HepG2 (cell line): ENCODE data around the gene BPIFB4. TPM values are rescaled to one million over a fixed set of nuclear protein-coding genes. Genes with fewer than 3 reads are reported as not detected.
A peak's percentile ranks its signal among the peaks of the same experiment; 100 is the strongest.

Experiments used
- ATAC-seq: fragments of 200-7000 bp; cut with Tn5 transposase; 3 replicates; pipeline ENCODE4 v1.9.1; 2020; ENCODE audit warnings: mild to moderate bottlenecking, moderate library complexity
- BruUV-seq: library from RNA; stranded (reverse); fragments of 400-500 nt; replicated peaks from 2 replicates; lab custom pipeline; 2021; lab: Mats Ljungman, UMichigan
- CTCF ChIA-PET: fragments of 300-600 bp; formaldehyde crosslinking; extraction: SDS; loops from one replicate; lab custom pipeline; 2021; ENCODE audit warnings: low total read pairs, inconsistent platforms, low intra/inter-chr PET ratio; lab: Yijun Ruan, JAX
- POLR2A ChIA-PET: fragments of 350-600 bp; sonication (Branson Sonifier 250); formaldehyde crosslinking; loops from one replicate; lab custom pipeline; 2020; ENCODE audit warnings: antibody characterized with exemption, inconsistent platforms; lab: Yijun Ruan, JAX
- DNase-seq: peaks from one replicate; pipeline ENCODE4 v3.0.0-alpha.2; 2015; ENCODE audit warnings: low spot score
- FAIRE-seq: peaks from 3 replicates; lab custom pipeline; 2011; peaks lifted over from hg19 to GRCh38; lab: Jason Lieb, UNC
- H2AFZ ChIP-seq: one replicate; pipeline ENCODE4 v1.6.1; 2011; ENCODE audit warnings: low read length, inconsistent platforms
- H3K27ac ChIP-seq: fragments of 300-600 bp; 3 replicates; pipeline ENCODE4 v1.8.0; 2011; ENCODE audit warnings: mixed run types, mild to moderate bottlenecking, mixed read lengths, low read length, inconsistent platforms; ENCODE audit not compliant: insufficient read depth; ENCODE audit errors: extremely low read length
- H3K27me3 ChIP-seq, 2 experiments: fragments of 200-600 bp in 1 of 2; 2 replicates in 1 of 2; 3 replicates in 1 of 2; pipeline versions ENCODE4 v1.6.0 to v1.8.0; 2011; ENCODE audit warnings: low read length in 2 of 2, mild to moderate bottlenecking in 2 of 2, moderate library complexity in 2 of 2, inconsistent platforms in 1 of 2; ENCODE audit not compliant: insufficient read depth in 2 of 2, control insufficient read depth in 1 of 2
- H3K36me3 ChIP-seq, 2 experiments: fragments of 200-600 bp in 1 of 2; replicated peaks in 1 of 2; 2 replicates in 1 of 2; 3 replicates in 1 of 2; pipeline versions ENCODE4 v1.5.1 to v1.8.0; 2011; ENCODE audit warnings: low read length in 2 of 2, inconsistent platforms in 1 of 2; ENCODE audit not compliant: insufficient read depth in 2 of 2, control insufficient read depth in 1 of 2
- H3K4me1 ChIP-seq: 2 replicates; pipeline ENCODE4 v1.5.1; 2012; ENCODE audit warnings: low read length, inconsistent platforms; ENCODE audit not compliant: insufficient read depth
- H3K4me2 ChIP-seq: 2 replicates; pipeline ENCODE4 v1.6.0; 2011; ENCODE audit warnings: low read depth, low read length, inconsistent platforms
- H3K4me3 ChIP-seq, 3 experiments: fragments of 200-600 bp in 1 of 3; sonication (generic), shearing (Covaris generic) in 1 of 3; replicated peaks in 1 of 3; 2 replicates each; pipeline ENCODE4 v1.5.1; 2011 to 2016; ENCODE audit warnings: low read length in 3 of 3, inconsistent platforms in 2 of 3, low read depth in 2 of 3, mild to moderate bottlenecking in 2 of 3, control low read depth in 1 of 3, mixed read lengths in 1 of 3; ENCODE audit not compliant: insufficient read depth in 1 of 3
- H3K79me2 ChIP-seq: one replicate; pipeline ENCODE4 v1.6.1; 2011; ENCODE audit warnings: low read length, inconsistent platforms; ENCODE audit not compliant: insufficient read depth
- H3K9ac ChIP-seq: 2 replicates; pipeline ENCODE4 v1.6.0; 2011; ENCODE audit warnings: mild to moderate bottlenecking, low read depth, low read length, inconsistent platforms; ENCODE audit not compliant: insufficient read depth
- H3K9me3 ChIP-seq: 2 replicates; pipeline ENCODE4 v1.5.1; 2012; ENCODE audit warnings: mild to moderate bottlenecking, low read length
- H4K20me1 ChIP-seq: 2 replicates; pipeline ENCODE4 v1.6.0; 2011; ENCODE audit warnings: inconsistent platforms, mild to moderate bottlenecking, low read length, moderate library complexity; ENCODE audit not compliant: insufficient read depth
- EED ChIP-seq: sonication (generic); formaldehyde crosslinking; IDR thresholded peaks from 2 replicates; pipeline ENCODE4 v1.5.0; 2020; ENCODE audit warnings: mild to moderate bottlenecking, missing genetic modification reagents
- ETV5 ChIP-seq: IDR thresholded peaks from 2 replicates; pipeline ENCODE4 v1.6.1; 2018; ENCODE audit warnings: missing biosample characterization, missing genetic modification reagents, inconsistent platforms, borderline replicate concordance
- GTF2F1 ChIP-seq: fragments of 150-350 bp; IDR thresholded peaks from 2 replicates; pipeline ENCODE4 v1.6.1; 2014; ENCODE audit warnings: low read length
- NFE2L2 ChIP-seq: fragments of 150-350 bp; IDR thresholded peaks from 2 replicates; pipeline ENCODE4 v1.6.1; 2014; ENCODE audit warnings: low read length
- RCOR2 ChIP-seq: IDR thresholded peaks from 2 replicates; pipeline ENCODE4 v1.6.1; 2016; ENCODE audit warnings: missing biosample characterization, missing genetic modification reagents
- TCF12 ChIP-seq, 2 experiments: fragments of 450-650 bp in 1 of 2; sonication (generic) in 1 of 2; formaldehyde crosslinking in 1 of 2; IDR thresholded peaks; 2 replicates each; pipeline versions ENCODE4 v1.6.1 to v1.8.0; 2017 to 2022; ENCODE audit warnings: antibody characterized with exemption in 1 of 2, mild to moderate bottlenecking in 1 of 2, missing genetic modification reagents in 1 of 2, moderate library complexity in 1 of 2
- TEAD3 ChIP-seq: optimal IDR thresholded peaks from 2 replicates; pipeline ENCODE3; 2016; ENCODE audit warnings: borderline replicate concordance
- ZNF510 ChIP-seq: sonication (generic); formaldehyde crosslinking; IDR thresholded peaks from 2 replicates; pipeline ENCODE4 v1.4.0; 2020; ENCODE audit warnings: low read depth, mild to moderate bottlenecking, missing genetic modification reagents
- WGBS: methylation state at CpG from one replicate; pipeline ENCODE4 v1.1.6; 2017; ENCODE audit warnings: low lambda C conversion rate; 5-methylcytosine and 5-hydroxymethylcytosine counted together
- in situ Hi-C: cut with HindIII; loops from 2 replicates; pipeline ENCODE4 v1.10.0; 2017; ENCODE audit warnings: low pct_unique_long_range_greater_than_20kb; ENCODE audit not compliant: extremely low pct_ligation_motif_present
- intact Hi-C: fragments of 100-400 bp; cut with micrococcal nuclease; formaldehyde crosslinking; loops from one replicate; pipeline ENCODE4 v1.10.0; 2022; ENCODE audit not compliant: unreplicated experiment
- polyA plus RNA-seq, 8 experiments: library from polyadenylated mRNA; depleted of rRNA in 3 of 8; stranded (reverse) in 7 of 8; unstranded in 1 of 8; fragments of >200 nt; fragmentation: Illumina TruSeq in 4 of 8; extraction: Trizol in 4 of 8; gene quantifications; 2 replicates each; pipeline versions ENCODE4 v1.2.1 to v1.2.3, GENCODE V29; 2011 to 2016; ENCODE audit warnings: low read depth in 4 of 8, missing spikeins in 1 of 8, mixed read lengths in 1 of 8; ENCODE audit not compliant: insufficient read depth in 1 of 8
- total RNA-seq, 5 experiments: library from RNA; depleted of rRNA; stranded (reverse); fragments of >200 nt; fragmentation: Illumina TruSeq; extraction: Trizol; gene quantifications; 2 replicates each; pipeline ENCODE4 v1.2.3, GENCODE V29; 2016; ENCODE audit warnings: low read depth in 1 of 5
- TF ChIP-seq, protein P1 (sequence below): sonication (generic); formaldehyde crosslinking; conservative IDR thresholded peaks from 2 replicates; pipeline ENCODE4 v1.4.0; 2020; ENCODE audit warnings: missing genetic modification reagents
- TF ChIP-seq, protein P2 (sequence below), 2 experiments: sonication (generic) in 1 of 2; formaldehyde crosslinking in 1 of 2; IDR thresholded peaks; 2 replicates each; pipeline versions ENCODE4 v1.4.0 to v1.6.1; 2016 to 2020; ENCODE audit warnings: borderline replicate concordance in 1 of 2, low read depth in 1 of 2, mild to moderate bottlenecking in 1 of 2, missing genetic modification reagents in 1 of 2
- TF ChIP-seq, protein P3 (sequence below): sonication (generic); formaldehyde crosslinking; IDR thresholded peaks from 2 replicates; pipeline ENCODE4 v1.5.1; 2020; ENCODE audit warnings: missing genetic modification reagents, mild to moderate bottlenecking, borderline replicate concordance
- TF ChIP-seq, protein P4 (sequence below): sonication (generic); formaldehyde crosslinking; IDR thresholded peaks from 2 replicates; pipeline ENCODE4 v1.4.0; 2020; ENCODE audit warnings: low read depth, missing genetic modification reagents

BPIFB4 gene
- total and polyA plus RNA-seq, 2 of the 13 experiments (the other 11 are each of a cell fraction or from before 2014, with no cell fraction given) = 0.09 TPM; not detected in 1

DNA sequence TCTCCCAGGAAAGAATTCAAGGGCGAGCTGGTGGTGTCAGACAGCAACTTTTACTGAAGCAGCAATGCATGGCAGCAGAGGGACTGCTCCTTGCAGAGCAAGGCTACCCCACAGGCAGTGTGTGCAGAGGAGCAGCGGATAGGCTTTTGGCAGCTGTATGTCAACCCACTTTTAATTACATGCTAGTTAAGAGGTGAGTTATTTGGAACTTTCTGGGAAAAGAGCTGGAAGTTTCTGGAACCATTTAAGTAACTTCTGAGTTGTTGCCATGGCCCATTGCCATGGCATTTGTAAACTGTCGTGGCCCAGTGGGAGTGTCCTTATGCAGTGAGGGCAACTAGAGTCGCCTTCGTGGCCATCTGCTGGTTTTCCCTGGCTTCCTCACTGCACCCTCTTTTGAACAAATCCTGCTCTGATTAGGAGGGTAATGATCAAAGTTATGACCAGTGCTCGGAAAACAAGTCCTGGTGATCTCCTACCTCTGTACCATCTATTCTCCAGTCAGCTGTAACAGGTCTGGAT is 34.0 kb downstream of the BPIFB4 start:
- no peak for FAIRE-seq
- TF ChIP-seq ETV5 (CRISPR knock-in tag) = no peak
- TF ChIP-seq EED (CRISPR knock-in tag) = no peak
- no peak for TF ChIP-seq TCF12 (IDR thresholded peaks at IDR 0.05)
- no peak for TF ChIP-seq TCF12 (CRISPR knock-in tag; IDR thresholded peaks at IDR 0.05)
- TF ChIP-seq GTF2F1 = no peak
- no peak for TF ChIP-seq ZNF510 (CRISPR knock-in tag)
- TF ChIP-seq, protein P1, sequence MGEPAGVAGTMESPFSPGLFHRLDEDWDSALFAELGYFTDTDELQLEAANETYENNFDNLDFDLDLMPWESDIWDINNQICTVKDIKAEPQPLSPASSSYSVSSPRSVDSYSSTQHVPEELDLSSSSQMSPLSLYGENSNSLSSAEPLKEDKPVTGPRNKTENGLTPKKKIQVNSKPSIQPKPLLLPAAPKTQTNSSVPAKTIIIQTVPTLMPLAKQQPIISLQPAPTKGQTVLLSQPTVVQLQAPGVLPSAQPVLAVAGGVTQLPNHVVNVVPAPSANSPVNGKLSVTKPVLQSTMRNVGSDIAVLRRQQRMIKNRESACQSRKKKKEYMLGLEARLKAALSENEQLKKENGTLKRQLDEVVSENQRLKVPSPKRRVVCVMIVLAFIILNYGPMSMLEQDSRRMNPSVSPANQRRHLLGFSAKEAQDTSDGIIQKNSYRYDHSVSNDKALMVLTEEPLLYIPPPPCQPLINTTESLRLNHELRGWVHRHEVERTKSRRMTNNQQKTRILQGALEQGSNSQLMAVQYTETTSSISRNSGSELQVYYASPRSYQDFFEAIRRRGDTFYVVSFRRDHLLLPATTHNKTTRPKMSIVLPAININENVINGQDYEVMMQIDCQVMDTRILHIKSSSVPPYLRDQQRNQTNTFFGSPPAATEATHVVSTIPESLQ (CRISPR knock-in tag) = no peak
- TF ChIP-seq NFE2L2 = no peak
- TF ChIP-seq RCOR2 (CRISPR knock-in tag) = no peak
- TF ChIP-seq, protein P2, sequence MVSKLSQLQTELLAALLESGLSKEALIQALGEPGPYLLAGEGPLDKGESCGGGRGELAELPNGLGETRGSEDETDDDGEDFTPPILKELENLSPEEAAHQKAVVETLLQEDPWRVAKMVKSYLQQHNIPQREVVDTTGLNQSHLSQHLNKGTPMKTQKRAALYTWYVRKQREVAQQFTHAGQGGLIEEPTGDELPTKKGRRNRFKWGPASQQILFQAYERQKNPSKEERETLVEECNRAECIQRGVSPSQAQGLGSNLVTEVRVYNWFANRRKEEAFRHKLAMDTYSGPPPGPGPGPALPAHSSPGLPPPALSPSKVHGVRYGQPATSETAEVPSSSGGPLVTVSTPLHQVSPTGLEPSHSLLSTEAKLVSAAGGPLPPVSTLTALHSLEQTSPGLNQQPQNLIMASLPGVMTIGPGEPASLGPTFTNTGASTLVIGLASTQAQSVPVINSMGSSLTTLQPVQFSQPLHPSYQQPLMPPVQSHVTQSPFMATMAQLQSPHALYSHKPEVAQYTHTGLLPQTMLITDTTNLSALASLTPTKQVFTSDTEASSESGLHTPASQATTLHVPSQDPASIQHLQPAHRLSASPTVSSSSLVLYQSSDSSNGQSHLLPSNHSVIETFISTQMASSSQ (IDR thresholded peaks at IDR 0.05; ENCODE audit: low read depth) = no peak
- TF ChIP-seq, protein P2 (CRISPR knock-in tag; IDR thresholded peaks at IDR 0.05; ENCODE audit: borderline replicate concordance) = no peak
- TF ChIP-seq, protein P3, sequence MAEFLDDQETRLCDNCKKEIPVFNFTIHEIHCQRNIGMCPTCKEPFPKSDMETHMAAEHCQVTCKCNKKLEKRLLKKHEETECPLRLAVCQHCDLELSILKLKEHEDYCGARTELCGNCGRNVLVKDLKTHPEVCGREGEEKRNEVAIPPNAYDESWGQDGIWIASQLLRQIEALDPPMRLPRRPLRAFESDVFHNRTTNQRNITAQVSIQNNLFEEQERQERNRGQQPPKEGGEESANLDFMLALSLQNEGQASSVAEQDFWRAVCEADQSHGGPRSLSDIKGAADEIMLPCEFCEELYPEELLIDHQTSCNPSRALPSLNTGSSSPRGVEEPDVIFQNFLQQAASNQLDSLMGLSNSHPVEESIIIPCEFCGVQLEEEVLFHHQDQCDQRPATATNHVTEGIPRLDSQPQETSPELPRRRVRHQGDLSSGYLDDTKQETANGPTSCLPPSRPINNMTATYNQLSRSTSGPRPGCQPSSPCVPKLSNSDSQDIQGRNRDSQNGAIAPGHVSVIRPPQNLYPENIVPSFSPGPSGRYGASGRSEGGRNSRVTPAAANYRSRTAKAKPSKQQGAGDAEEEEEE = no peak
- no peak for TF ChIP-seq TEAD3 (CRISPR knock-in tag)
- TF ChIP-seq, protein P4, sequence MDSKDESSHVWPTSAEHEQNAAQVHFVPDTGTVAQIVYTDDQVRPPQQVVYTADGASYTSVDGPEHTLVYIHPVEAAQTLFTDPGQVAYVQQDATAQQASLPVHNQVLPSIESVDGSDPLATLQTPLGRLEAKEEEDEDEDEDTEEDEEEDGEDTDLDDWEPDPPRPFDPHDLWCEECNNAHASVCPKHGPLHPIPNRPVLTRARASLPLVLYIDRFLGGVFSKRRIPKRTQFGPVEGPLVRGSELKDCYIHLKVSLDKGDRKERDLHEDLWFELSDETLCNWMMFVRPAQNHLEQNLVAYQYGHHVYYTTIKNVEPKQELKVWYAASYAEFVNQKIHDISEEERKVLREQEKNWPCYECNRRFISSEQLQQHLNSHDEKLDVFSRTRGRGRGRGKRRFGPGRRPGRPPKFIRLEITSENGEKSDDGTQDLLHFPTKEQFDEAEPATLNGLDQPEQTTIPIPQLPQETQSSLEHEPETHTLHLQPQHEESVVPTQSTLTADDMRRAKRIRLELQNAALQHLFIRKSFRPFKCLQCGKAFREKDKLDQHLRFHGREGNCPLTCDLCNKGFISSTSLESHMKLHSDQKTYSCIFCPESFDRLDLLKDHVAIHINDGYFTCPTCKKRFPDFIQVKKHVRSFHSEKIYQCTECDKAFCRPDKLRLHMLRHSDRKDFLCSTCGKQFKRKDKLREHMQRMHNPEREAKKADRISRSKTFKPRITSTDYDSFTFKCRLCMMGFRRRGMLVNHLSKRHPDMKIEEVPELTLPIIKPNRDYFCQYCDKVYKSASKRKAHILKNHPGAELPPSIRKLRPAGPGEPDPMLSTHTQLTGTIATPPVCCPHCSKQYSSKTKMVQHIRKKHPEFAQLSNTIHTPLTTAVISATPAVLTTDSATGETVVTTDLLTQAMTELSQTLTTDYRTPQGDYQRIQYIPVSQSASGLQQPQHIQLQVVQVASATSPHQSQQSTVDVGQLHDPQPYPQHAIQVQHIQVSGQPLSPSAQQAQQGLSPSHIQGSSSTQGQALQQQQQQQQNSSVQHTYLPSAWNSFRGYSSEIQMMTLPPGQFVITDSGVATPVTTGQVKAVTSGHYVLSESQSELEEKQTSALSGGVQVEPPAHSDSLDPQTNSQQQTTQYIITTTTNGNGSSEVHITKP (CRISPR knock-in tag) = no peak

More for the DNA sequence above, 34.0 kb downstream of the BPIFB4 start:
- intact Hi-C loops = no loop called here
- H3K4me3 ChIP-seq = no peak overlapping the region
- POLR2A ChIA-PET = no interaction called here
- H3K36me3 ChIP-seq = no peaks in the 10 kb centered on the region
- 0 out of 5 replicates have a peak, but pooled peaks cover 0 to 3% of the 10 kb centered on the region in 2 experiments for H3K27me3 ChIP-seq
- BruUV-seq = no TSS peak
- peak; percentile 32 for ATAC-seq
- DNase-seq = no peak
- H3K4me1 ChIP-seq = no peaks in the 10 kb centered on the region
- 31% methylated on average over 6 of the region's 6 CpGs for WGBS
- no peak overlapping the region for H3K27ac ChIP-seq
- no peak overlapping the region for H3K4me2 ChIP-seq
- in situ Hi-C loops = no loop called here
- H3K79me2 ChIP-seq = no peaks in the 10 kb centered on the region
- H3K9me3 ChIP-seq = no peaks in the 10 kb centered on the region
- no peaks in the 10 kb centered on the region for H4K20me1 ChIP-seq
- no peak overlapping the region for H3K9ac ChIP-seq
- CTCF ChIA-PET = no interaction called here
- H2AFZ ChIP-seq = no peak overlapping the region
